WI38 (cell line): ENCODE data around the gene SPRR2G.
"Not testable (repeated sequence)": the region's sequence is repeated elsewhere in the genome, so short reads cannot be mapped to it uniquely, and the experiment has no call there.

Source experiments
- H3K4me3 ChIP-seq: 2 replicates; pipeline ENCODE4 v1.5.1; 2011; ENCODE audit warnings: low read depth, mild to moderate bottlenecking, control low read depth, low read length
- CTCF ChIP-seq: IDR thresholded peaks from 2 replicates; pipeline ENCODE4 v1.5.1; 2012; ENCODE audit warnings: low read depth, mild to moderate bottlenecking, control low read depth, low read length

Gene SPRR2G

GRCh38 chr1:153150846-153151245 lies at the start of gene SPRR2G:
SPRR2G (minus strand) TSS chr1:153150890; CDS start chr1:153150110, 780 bp downstream.
- no peak within 1 kb of the TSS for H3K4me3 ChIP-seq
- no peak for TF ChIP-seq CTCF

GRCh38 chr1:153195216-153195615 lies 44.5 kb upstream of the SPRR2G start:
- no peak overlapping the region for H3K4me3 ChIP-seq
- no peak for TF ChIP-seq CTCF

GRCh38 chr1:153194331-153195050 lies 43.8 kb upstream of the SPRR2G start:
- TF ChIP-seq CTCF, result no peak
- no peak overlapping the region for H3K4me3 ChIP-seq

GRCh38 chr1:153192697-153193096 lies 42.0 kb upstream of the SPRR2G start:
- H3K4me3 ChIP-seq, result no peak overlapping the region
- no peak for TF ChIP-seq CTCF

GRCh38 chr1:153190373-153190772 lies 39.7 kb upstream of the SPRR2G start:
- H3K4me3 ChIP-seq, result no peak overlapping the region
- TF ChIP-seq CTCF, result no peak

GRCh38 chr1:153188301-153188700 lies 37.6 kb upstream of the SPRR2G start:
- not testable (repeated sequence) for H3K4me3 ChIP-seq

- no peak overlapping the region for H3K4me3 ChIP-seq
- no peak for TF ChIP-seq CTCF
Measured at GRCh38 chr1:153180556-153180955, 29.9 kb upstream of the SPRR2G start.

GRCh38 chr1:153178922-153179321 lies 28.2 kb upstream of the SPRR2G start:
- TF ChIP-seq CTCF, result no peak
- H3K4me3 ChIP-seq, result no peak overlapping the region
